DND-41 (cell line): ENCODE measurements around the gene DSCAM.

ENCODE experiments used
- ATAC-seq: fragments of 200-7000 bp; cut with Tn5 transposase; 3 replicates; pipeline ENCODE4 v1.9.1; 2021; ENCODE audit warnings: low read depth; ENCODE audit not compliant: insufficient read depth
- DNase-seq: peaks from one replicate; pipeline ENCODE4 v3.0.0-alpha.2; 2020
- H2AFZ ChIP-seq: 2 replicates; pipeline ENCODE4 v1.6.0; 2012; ENCODE audit warnings: low read depth, low read length
- H3K27ac ChIP-seq: 2 replicates; pipeline ENCODE4 v1.5.1; 2012; ENCODE audit warnings: low read length, inconsistent platforms
- H3K27me3 ChIP-seq: fragments of 200-600 bp; sonication (generic); 2 replicates; pipeline ENCODE4 v1.6.0; 2012; ENCODE audit warnings: low read length, mild to moderate bottlenecking, inconsistent platforms; ENCODE audit not compliant: insufficient read depth, poor library complexity
- H3K36me3 ChIP-seq: 2 replicates; pipeline ENCODE4 v1.5.1; 2012; ENCODE audit warnings: low read length, inconsistent platforms; ENCODE audit not compliant: insufficient read depth
- H3K4me1 ChIP-seq: 2 replicates; pipeline ENCODE4 v1.5.1; 2012; ENCODE audit warnings: mild to moderate bottlenecking, low read length; ENCODE audit not compliant: insufficient read depth
- H3K4me2 ChIP-seq: 2 replicates; pipeline ENCODE4 v1.6.0; 2012; ENCODE audit warnings: mild to moderate bottlenecking, moderate library complexity, low read length, inconsistent platforms; ENCODE audit not compliant: insufficient read depth
- H3K4me3 ChIP-seq, 2 experiments: fragments of 200-600 bp in 1 of 2; shearing (Covaris generic) in 1 of 2; 2 replicates each; pipeline ENCODE4 v1.5.1; 2012 to 2016; ENCODE audit warnings: inconsistent platforms in 2 of 2, low read length in 2 of 2, mild to moderate bottlenecking in 2 of 2, low read depth in 1 of 2, moderate library complexity in 1 of 2
- H3K79me2 ChIP-seq: 2 replicates; pipeline ENCODE4 v1.6.0; 2012; ENCODE audit warnings: low read length, inconsistent platforms; ENCODE audit not compliant: insufficient read depth
- H3K9ac ChIP-seq: 2 replicates; pipeline ENCODE4 v1.6.0; 2012; ENCODE audit warnings: low read depth, mild to moderate bottlenecking, inconsistent platforms, low read length, moderate library complexity
- H3K9me3 ChIP-seq: 2 replicates; pipeline ENCODE4 v1.5.1; 2012; ENCODE audit warnings: low read length, moderate library complexity, mild to moderate bottlenecking, inconsistent platforms; ENCODE audit not compliant: insufficient read depth, severe bottlenecking
- H4K20me1 ChIP-seq: 2 replicates; pipeline ENCODE4 v1.6.0; 2012; ENCODE audit warnings: low read length; ENCODE audit not compliant: insufficient read depth
- EZH2 ChIP-seq: IDR thresholded peaks from 3 replicates; pipeline ENCODE4 v1.6.1; 2012; ENCODE audit warnings: borderline replicate concordance, low read depth, mild to moderate bottlenecking, moderate library complexity, low read length, inconsistent platforms; ENCODE audit not compliant: severe bottlenecking
- TF ChIP-seq, protein P1 (sequence below): IDR thresholded peaks from 2 replicates; pipeline ENCODE4 v1.5.1; 2012; ENCODE audit warnings: borderline replicate concordance, low read length, moderate library complexity, mild to moderate bottlenecking; ENCODE audit not compliant: poor library complexity, severe bottlenecking; ENCODE audit errors: extremely low read depth

The DSCAM gene

DNA sequence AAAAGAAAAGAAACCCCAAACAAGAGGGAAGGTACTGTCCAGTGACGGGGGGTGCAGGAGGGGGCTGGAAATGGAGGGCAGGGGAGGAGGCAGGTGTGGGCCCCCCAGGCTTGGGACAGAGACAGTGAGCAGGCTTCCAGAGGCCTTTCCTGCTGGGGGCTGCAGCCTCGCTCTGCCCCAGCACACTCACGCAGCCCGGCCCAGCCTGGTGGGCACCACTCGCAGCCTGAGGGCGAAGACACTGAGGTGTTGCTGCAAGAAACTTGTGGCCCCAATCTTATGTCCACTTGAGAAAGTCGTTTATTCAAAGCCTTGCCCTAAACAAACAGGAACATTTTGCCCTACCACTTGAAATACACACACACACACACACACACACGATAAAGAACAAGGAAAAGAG, 705.3 kb downstream of the DSCAM start:
- H3K36me3 ChIP-seq: no peaks in the 10 kb centered on the region
- H3K9ac ChIP-seq: no peak overlapping the region
- H3K27ac ChIP-seq: no peak overlapping the region
- no peaks in the 10 kb centered on the region for H4K20me1 ChIP-seq
- H3K4me3 ChIP-seq: no peak overlapping the region
- no peaks in the 10 kb centered on the region for H3K27me3 ChIP-seq
- no peaks in the 10 kb centered on the region for H3K4me1 ChIP-seq
- no peaks in the 10 kb centered on the region for H3K9me3 ChIP-seq
- TF ChIP-seq, protein P1, sequence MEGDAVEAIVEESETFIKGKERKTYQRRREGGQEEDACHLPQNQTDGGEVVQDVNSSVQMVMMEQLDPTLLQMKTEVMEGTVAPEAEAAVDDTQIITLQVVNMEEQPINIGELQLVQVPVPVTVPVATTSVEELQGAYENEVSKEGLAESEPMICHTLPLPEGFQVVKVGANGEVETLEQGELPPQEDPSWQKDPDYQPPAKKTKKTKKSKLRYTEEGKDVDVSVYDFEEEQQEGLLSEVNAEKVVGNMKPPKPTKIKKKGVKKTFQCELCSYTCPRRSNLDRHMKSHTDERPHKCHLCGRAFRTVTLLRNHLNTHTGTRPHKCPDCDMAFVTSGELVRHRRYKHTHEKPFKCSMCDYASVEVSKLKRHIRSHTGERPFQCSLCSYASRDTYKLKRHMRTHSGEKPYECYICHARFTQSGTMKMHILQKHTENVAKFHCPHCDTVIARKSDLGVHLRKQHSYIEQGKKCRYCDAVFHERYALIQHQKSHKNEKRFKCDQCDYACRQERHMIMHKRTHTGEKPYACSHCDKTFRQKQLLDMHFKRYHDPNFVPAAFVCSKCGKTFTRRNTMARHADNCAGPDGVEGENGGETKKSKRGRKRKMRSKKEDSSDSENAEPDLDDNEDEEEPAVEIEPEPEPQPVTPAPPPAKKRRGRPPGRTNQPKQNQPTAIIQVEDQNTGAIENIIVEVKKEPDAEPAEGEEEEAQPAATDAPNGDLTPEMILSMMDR: no peak
- TF ChIP-seq EZH2: no peak
- no peak overlapping the region for H2AFZ ChIP-seq
- H3K79me2 ChIP-seq: no peaks in the 10 kb centered on the region
- H3K4me2 ChIP-seq: no peak overlapping the region
- ATAC-seq (no peak), DNase-seq (no peak)

- no peak overlapping the region for H2AFZ ChIP-seq
- DNase-seq: no peak
- no peaks in the 10 kb centered on the region for H3K36me3 ChIP-seq
- no peak overlapping the region for H3K4me3 ChIP-seq
- ATAC-seq: no peak
- no peak for TF ChIP-seq EZH2
- TF ChIP-seq, protein P1: no peak
- H3K27ac ChIP-seq: no peak overlapping the region
- no peaks in the 10 kb centered on the region for H3K4me1 ChIP-seq
- no peaks in the 10 kb centered on the region for H4K20me1 ChIP-seq
- no peaks in the 10 kb centered on the region for H3K9me3 ChIP-seq
- H3K27me3 ChIP-seq: no peaks in the 10 kb centered on the region
- no peaks in the 10 kb centered on the region for H3K79me2 ChIP-seq
- no peak overlapping the region for H3K4me2 ChIP-seq
- no peak overlapping the region for H3K9ac ChIP-seq
These were observed 706.3 kb downstream of the DSCAM start for GRCh38 chr21:40140675-40141074.

- no peak overlapping the region for H3K4me3 ChIP-seq
- no peak overlapping the region for H2AFZ ChIP-seq
- H3K9ac ChIP-seq: no peak overlapping the region
- H3K9me3 ChIP-seq: no peaks in the 10 kb centered on the region
- TF ChIP-seq, protein P1: no peak
- TF ChIP-seq EZH2: no peak
- no peaks in the 10 kb centered on the region for H3K36me3 ChIP-seq
- H3K79me2 ChIP-seq: no peaks in the 10 kb centered on the region
- H3K4me2 ChIP-seq: no peak overlapping the region
- H4K20me1 ChIP-seq: no peaks in the 10 kb centered on the region
- no peaks in the 10 kb centered on the region for H3K27me3 ChIP-seq
- no peaks in the 10 kb centered on the region for H3K4me1 ChIP-seq
- H3K27ac ChIP-seq: no peak overlapping the region
- DNase-seq: no peak
- no peak for ATAC-seq
These were observed 707.3 kb downstream of the DSCAM start for GRCh38 chr21:40139636-40140035.

- H2AFZ ChIP-seq: no peak overlapping the region
- TF ChIP-seq, protein P1: no peak
- H3K79me2 ChIP-seq: no peaks in the 10 kb centered on the region
- no peak overlapping the region for H3K4me2 ChIP-seq
- no peak overlapping the region for H3K9ac ChIP-seq
- H3K27me3 ChIP-seq: peaks cover 5% of the 10 kb centered on the region
- no peaks in the 10 kb centered on the region for H4K20me1 ChIP-seq
- H3K4me3 ChIP-seq: no peak overlapping the region
- no peaks in the 10 kb centered on the region for H3K36me3 ChIP-seq
- ATAC-seq (no peak), DNase-seq (no peak)
- no peaks in the 10 kb centered on the region for H3K9me3 ChIP-seq
- no peak overlapping the region for H3K27ac ChIP-seq
- H3K4me1 ChIP-seq: no peaks in the 10 kb centered on the region
These were observed 710.4 kb downstream of the DSCAM start for GRCh38 chr21:40136571-40136970.
